ENCODE results near the gene PTRHD1.
"Not testable (repeated sequence)": the region's sequence is repeated elsewhere in the genome, so short reads cannot be mapped to it uniquely, and the experiment has no call there.

The PTRHD1 gene

GRCh38 chr2:24806661-24807036 is 13.5 kb upstream of the PTRHD1 start:
- no peak for DNase-seq

- not testable (repeated sequence) for DNase-seq
Observed at GRCh38 chr2:24805811-24806660, 12.8 kb upstream of the PTRHD1 start.

DNA sequence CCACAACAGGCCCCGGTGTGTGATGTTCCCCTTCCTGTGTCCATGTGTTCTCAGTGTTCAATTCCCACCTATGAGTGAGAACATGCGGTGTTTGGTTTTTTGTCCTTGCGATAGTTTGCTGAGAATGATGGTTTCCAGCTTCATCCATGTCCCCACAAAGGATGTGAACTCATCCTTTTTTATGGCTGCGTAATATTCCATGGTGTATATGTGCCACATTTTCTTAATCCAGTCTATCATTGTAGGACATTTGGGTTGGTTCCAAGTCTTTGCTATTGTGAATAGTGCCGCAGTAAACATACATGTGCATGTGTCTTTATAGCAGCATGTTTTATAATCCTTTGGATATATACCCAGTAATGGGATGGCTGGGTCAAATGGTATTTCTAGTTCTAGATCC is 7.3 kb upstream of the PTRHD1 start:
- DNase-seq, result not testable (repeated sequence)

DNA sequence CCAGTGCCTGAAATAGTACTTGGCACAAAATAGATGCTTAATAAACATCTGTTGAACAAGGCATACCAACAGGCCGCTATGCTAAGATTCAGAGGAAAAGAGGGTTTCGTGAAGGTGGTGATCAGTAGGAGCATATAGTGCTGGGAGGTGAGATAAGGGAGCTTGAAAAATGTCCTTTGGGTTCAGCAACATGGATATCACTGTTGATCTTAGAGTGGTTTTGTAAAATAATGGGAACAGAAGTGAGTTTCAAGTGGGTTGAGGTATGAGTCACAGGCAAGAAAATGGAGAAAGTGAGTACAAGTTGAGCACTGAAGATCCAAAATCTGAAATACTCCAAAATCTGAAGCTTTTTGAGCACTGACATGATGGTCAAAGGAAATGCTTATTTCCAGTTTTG is 4.5 kb upstream of the PTRHD1 start:
- DNase-seq, result no peak

DNA sequence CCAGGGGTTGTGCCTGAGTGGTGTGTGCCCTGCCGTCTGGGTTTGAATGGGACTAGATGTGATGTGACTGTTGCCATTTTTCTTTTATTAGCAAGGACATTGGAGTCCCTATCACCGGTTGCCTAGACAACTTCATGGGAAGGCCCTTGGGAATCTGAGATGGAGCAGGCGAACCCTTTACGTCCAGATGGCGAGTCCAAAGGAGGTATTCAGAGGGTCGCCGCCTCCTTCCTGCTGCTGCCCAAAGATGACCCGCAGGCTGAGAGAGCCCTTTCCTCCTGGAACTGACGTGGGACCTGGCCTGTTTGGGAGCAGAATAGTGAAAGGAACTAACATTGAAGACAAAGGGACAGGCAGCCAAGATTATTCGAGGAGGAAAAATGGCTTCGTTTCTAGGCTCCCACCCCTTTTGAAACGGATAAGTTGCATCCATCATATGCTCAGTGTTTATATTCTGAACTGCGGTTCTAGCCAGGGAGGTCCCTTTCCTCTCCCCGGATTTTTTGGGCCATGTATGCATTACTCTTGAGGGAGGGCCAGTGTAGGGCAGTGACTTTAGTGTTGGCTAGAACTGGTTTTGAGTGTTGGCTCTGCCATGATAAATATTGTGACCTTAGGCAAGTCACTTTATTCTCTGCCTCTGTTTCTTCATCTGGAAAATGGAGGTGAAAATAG is 707 bp upstream of the PTRHD1 start:
- DNase-seq, result peak; percentile 81 to 84

GRCh38 chr2:24792542-24792873 is 683 bp downstream of the PTRHD1 start:
- DNase-seq, result no peak

GRCh38 chr2:24791452-24791851 is 1.7 kb downstream of the PTRHD1 start:
- DNase-seq, result no peak

DNA sequence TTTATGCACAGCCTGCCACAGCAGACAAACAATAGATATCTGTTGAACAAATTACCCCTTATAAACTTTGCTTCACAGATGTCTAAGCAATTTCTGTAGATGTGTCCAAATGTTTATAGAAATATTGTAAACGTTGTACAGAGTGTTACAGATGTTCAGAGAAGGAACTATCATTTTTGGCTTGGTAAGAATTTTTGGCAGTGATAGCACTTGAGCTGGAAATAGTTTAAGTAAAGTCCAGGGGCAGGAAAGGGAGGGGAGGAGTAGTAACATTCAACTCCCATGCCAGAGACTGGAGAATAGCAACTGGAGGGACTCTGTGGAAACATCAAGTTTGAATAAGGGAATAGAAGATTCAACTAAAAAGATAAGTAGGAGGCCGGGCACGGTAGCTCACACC is 4.4 kb downstream of the PTRHD1 start:
- DNase-seq, result no peak

DNA sequence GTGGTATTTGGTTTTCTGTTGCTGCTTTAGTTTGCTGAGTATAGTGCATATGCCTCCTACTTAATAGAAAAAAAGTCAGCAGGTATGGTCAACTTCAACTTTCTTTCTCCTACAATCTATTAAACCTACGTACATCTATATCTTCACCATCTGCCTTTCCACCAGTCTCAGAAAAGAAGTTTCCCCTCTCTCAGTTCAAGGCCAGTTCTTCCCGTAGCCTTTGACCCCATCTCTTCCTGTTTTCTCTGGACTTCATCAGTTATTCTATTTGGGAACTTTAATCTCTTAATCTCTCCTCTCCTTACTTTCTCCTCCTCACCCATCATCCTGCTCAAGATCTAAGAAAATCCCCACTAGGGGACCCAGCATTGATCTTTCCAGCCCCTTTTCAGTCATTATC is 5.7 kb downstream of the PTRHD1 start:
- no peak for DNase-seq

GRCh38 chr2:24785671-24786321 is 7.4 kb downstream of the PTRHD1 start:
- no peak for DNase-seq

GRCh38 chr2:24783641-24784040 is 9.6 kb downstream of the PTRHD1 start:
- no peak for DNase-seq

DNA sequence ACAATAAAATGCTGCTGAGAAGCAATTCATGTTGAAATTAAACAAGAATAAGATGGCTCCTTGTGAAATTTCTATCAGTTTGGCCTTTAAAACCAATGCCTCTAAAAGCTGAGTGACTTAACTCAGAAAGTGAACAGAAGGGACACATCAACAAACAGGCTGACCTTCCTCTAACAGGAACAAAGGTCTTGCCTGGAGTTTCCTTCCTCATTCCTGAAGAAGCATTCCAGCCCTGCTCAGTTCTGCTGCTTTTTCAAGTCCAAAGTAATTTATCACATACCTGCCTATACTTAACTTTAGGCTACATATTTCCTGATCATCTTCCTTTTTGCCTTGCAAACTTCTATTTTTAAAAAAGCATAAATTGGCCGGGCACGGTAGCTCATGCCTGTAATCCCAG is 14.1 kb downstream of the PTRHD1 start:
- DNase-seq, result no peak

- no peak for DNase-seq
Observed at GRCh38 chr2:24774373-24774772, 18.8 kb downstream of the PTRHD1 start.

DNA sequence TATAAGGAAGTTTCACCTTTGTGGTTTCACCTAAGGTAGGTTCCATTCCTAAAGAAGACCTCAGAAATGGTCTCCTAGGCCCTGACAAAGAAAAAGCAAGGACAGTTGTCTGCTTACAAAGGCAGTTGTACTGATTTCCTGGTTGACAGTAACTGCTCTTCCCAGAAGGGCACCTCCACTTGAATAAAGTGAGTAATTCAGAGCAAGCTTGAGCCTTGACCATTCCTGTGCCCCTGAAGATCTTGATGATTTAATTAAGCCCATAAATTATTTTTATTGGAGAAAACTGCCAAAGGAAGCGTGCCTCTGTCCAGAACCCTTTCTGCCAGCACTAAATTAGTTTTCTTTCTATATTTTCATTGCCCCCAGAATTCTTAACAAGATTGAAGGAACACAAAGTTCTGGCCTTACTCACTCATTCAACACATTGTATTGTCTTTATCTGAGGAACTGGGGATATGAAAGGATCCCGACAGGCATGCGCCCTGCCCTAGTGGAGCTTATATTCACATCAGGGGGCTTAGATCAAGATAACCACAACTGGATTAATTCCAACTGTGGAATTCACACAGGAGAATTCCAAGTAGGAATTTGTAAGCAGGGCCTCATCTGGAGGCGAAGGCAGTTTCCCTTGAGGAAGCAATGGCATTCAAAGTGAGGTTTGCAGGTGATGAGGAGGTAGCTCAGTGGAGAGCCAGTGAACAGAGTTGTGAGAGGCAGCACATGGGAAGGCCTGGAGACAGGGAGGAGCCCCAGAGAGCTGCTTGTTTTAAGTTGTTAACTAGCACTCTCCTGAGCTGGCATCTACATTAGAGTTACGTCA is 21.2 kb downstream of the PTRHD1 start:
- no peak for DNase-seq

DNA sequence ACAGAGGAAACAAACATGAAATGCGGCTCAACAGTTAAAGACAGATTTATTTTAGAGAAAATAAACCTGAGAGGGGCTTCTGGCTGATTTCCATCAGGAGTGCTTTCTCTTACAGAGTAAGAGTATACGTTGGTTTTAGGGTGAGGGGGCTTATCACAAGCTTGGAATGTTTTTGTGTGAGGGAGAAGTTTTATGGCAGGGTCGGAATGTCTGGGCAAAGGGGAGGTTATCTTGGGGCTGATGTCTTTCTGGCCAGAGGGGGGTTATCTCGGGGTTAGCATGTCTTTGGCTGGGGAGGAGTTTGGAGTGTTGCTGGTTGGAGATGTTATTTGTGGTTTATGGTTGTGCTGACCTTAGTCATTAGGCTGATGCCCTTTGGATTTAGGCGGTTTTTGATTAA is 22.1 kb downstream of the PTRHD1 start:
- DNase-seq, result no peak

DNA sequence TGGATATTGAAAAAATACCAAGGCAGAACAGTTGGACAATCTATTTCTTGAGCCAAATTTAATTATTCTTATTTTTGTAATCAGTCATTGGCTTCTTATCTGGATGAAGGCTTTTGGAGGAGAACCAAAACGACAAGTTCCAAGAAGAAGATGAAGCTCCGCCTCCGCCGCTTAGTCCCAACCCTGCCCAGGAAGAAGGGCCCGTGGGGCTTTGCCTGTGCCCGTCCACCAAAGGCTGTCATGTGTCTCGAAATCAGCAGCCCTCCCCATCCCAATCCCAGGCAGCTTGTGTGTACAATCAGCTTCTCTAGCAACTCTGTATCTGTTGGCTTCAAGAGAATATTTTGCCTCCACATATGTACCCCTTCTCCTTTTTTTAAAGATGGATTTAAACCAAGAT is 24.6 kb downstream of the PTRHD1 start:
- DNase-seq, result no peak

- no peak for DNase-seq
Observed at GRCh38 chr2:24768013-24768412, 25.2 kb downstream of the PTRHD1 start.

DNA sequence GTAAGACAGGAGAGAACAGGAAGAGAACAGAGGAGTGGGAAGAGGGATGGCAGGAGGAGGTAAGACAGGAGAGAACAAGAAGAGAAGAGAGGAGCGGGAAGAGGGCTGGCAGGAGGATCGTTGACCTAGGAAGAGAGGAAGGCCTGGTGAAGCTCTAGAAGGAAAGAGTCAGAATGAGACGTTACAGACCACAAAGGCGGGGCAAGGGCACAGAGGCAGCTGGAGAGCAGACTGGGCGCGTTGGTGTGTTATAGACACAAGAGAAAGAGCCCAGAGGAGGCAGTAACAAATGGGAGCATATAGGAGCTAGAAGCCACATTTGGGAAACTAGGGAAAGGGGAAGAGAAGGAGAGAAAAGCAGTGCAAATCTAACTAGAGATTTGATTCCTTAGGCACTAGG is 26.6 kb downstream of the PTRHD1 start:
- DNase-seq, result no peak

- DNase-seq, result no peak
Observed at GRCh38 chr2:24763843-24764242, 29.3 kb downstream of the PTRHD1 start.

DNA sequence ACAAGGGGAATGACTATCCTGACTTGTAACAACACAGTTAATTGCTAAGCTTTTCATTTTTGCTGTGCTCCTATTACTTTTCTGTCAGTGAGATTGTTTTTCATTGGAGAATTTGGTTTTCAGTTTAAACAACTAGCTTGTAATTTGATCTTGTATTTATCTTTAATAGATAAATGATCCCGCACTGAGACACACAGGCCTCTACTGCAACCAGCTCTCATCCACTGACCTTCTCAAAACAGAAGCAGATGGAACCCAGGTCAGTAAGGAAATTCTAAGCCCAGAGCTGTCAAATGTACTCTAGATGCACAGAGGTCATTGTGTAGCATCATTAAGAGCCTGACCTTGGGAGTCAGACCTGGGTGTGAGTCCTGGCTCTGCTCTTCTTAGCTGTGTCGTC is 30.7 kb downstream of the PTRHD1 start:
- peak in 1 of 2 experiments; percentile 10 for DNase-seq

GRCh38 chr2:24761866-24762265 is 31.3 kb downstream of the PTRHD1 start:
- no peak for DNase-seq

- DNase-seq, result no peak
Observed at GRCh38 chr2:24756789-24757188, 36.4 kb downstream of the PTRHD1 start.

DNA sequence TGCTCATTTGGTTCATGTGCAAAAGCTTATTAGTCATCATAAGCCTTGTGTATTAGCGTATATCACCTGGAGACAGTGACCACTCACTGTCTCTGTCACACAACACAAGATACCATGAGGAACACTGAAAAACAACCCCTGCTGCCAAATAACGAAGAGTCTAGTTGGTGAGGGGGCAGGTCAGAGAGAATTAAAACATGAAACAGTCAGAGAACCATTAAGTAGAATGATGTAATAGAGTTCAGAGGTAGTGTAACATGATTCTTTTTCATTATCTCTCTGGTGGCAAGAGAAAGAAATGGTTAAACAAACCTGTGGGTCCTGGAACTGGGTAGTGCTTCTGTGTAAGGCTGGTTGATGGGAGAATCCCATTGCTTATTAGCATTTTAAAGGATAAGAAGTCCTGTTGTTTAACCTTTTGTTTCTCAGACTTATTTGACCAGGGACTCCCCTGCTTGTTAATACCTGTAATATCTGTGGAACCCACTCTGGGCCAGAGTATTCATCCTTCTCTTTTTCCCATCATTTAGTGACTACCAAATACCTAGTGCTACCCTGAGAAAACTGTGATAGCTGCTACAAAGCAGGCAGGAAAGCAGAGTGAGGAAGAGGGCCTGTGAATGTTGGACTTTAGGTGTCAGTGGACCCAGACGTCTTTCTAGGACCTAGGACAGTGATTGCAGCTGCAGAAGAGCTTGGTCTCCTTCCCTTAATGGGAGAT is 38.0 kb downstream of the PTRHD1 start:
- DNase-seq, result no peak
